Mucosa of descending colon (tissue), 3 donors: ENCODE results near the gene ESPL1. TPM values are rescaled to one million over a fixed set of nuclear protein-coding genes. Genes with fewer than 3 reads are reported as not detected.

Source experiments
- ATAC-seq: fragments of 200-7000 bp; cut with Tn5 transposase; one replicate; pipeline ENCODE4 v1.9.1; 2020; ENCODE audit warnings: mild to moderate bottlenecking, moderate library complexity
- DNase-seq, 3 donors: peaks; one replicate each; pipeline ENCODE4 v3.0.0-alpha.2; 2020
- H3K36me3 ChIP-seq: fragments of 200-600 bp; one replicate; pipeline ENCODE4 v1.8.0; 2021; ENCODE audit warnings: low read depth, mild to moderate bottlenecking
- H3K4me1 ChIP-seq: fragments of 200-600 bp; one replicate; pipeline ENCODE4 v1.8.0; 2021; ENCODE audit warnings: low read depth, mild to moderate bottlenecking
- H3K4me3 ChIP-seq: fragments of 200-600 bp; one replicate; pipeline ENCODE4 v1.8.0; 2021; ENCODE audit warnings: mild to moderate bottlenecking
- H3K9me3 ChIP-seq: fragments of 200-600 bp; one replicate; pipeline ENCODE4 v1.8.0; 2021; ENCODE audit warnings: mild to moderate bottlenecking
- CTCF ChIP-seq: fragments of 200-600 bp; IDR thresholded peaks from one replicate; pipeline ENCODE4 v1.8.0; 2022; ENCODE audit warnings: antibody characterized with exemption, mild to moderate bottlenecking
- intact Hi-C, 2 donors: fragments of 100-400 bp; cut with DNase I in 1 of 2; cut with micrococcal nuclease in 1 of 2; formaldehyde crosslinking; loops; one replicate each; pipeline versions ENCODE4 v1.11.0 to v1.11.1; 2022; cut with DNase I, micrococcal nuclease
- total RNA-seq, 3 donors: library from RNA; stranded (reverse); fragmentation: NEBNext Ultra II Directional in 2 of 3; extraction: Animal tissue kit (Norgen Biotek cat#: 25700) in 2 of 3; gene quantifications; one replicate each; pipeline versions ENCODE4 v1.2.1 to v1.2.4, GENCODE V29; 2021 to 2023
- donor health status: DM: no; HTN: no; CAD: no; lungs with moderate emphysema.
- donor health status: DM: no; HTN: no; CAD: no.
- donor health status: DM: no; HTN: yes; CAD: no.

Gene ESPL1
- total RNA-seq, 3 donors from 2014 or later = 4.5 to 13.1 (median 5.8) TPM

DNA sequence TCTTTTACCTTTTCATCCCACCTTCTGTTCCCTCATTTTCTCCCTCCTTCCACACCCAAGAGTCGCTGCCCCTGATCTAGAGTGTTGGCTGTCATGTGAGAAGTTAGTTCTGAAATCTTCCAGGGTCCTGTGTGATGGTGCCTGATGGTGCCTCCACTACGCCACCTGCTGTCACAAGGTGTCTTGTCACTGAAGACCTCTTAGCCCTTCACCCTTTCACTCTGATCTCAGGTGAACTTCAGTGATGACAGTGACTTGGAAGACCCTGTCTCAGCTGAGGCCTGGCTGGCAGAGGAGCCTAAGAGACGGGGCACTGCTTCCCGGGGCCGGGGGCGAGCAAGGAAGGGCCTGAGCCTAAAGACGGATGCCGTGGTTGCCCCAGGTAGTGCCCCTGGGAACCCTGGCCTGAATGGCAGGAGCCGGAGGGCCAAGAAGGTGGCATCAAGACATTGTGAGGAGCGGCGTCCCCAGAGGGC is 19.7 kb downstream of the ESPL1 start:
- no peak overlapping the region for H3K4me3 ChIP-seq
- no peaks in the 10 kb centered on the region for H3K36me3 ChIP-seq
- intact Hi-C loops = loop anchor here in 1 of 2 donors (5.0 kb wide), 1 partner anchor 75 kb away; no protein-coding TSS in a partner anchor
- no peaks in the 10 kb centered on the region for H3K9me3 ChIP-seq
- ATAC-seq (peak; percentile 85), DNase-seq (peak; percentile 69 to 93 (median 71))
- TF ChIP-seq CTCF = peak; percentile 54
- H3K4me1 ChIP-seq = no peaks in the 10 kb centered on the region

- H3K36me3 ChIP-seq = no peaks in the 10 kb centered on the region
- TF ChIP-seq CTCF = no peak
- DNase-seq (no peak), ATAC-seq (no peak)
- no peaks in the 10 kb centered on the region for H3K9me3 ChIP-seq
- H3K4me1 ChIP-seq = no peaks in the 10 kb centered on the region
- intact Hi-C loops = loop anchor here in 1 of 2 donors (5.0 kb wide), 1 partner anchor 76 kb away; no protein-coding TSS in a partner anchor
- H3K4me3 ChIP-seq = no peak overlapping the region
Measured at GRCh38 chr12:53288322-53288721, 20.2 kb downstream of the ESPL1 start.

- ATAC-seq = no peak
- H3K36me3 ChIP-seq = no peaks in the 10 kb centered on the region
Measured at GRCh38 chr12:53289891-53290290, 21.8 kb downstream of the ESPL1 start.

GRCh38 chr12:53290661-53291060 is 22.6 kb downstream of the ESPL1 start:
- intact Hi-C loops = no loop called here

More at GRCh38 chr12:53289891-53290290, 21.8 kb downstream of the ESPL1 start:
- TF ChIP-seq CTCF = no peak
- H3K9me3 ChIP-seq = no peaks in the 10 kb centered on the region
- intact Hi-C loops = loop anchor here in 1 of 2 donors (5.0 kb wide), 1 partner anchor 78 kb away; no protein-coding TSS in a partner anchor
- DNase-seq = no peak
- H3K4me1 ChIP-seq = no peaks in the 10 kb centered on the region
- no peak overlapping the region for H3K4me3 ChIP-seq

DNA sequence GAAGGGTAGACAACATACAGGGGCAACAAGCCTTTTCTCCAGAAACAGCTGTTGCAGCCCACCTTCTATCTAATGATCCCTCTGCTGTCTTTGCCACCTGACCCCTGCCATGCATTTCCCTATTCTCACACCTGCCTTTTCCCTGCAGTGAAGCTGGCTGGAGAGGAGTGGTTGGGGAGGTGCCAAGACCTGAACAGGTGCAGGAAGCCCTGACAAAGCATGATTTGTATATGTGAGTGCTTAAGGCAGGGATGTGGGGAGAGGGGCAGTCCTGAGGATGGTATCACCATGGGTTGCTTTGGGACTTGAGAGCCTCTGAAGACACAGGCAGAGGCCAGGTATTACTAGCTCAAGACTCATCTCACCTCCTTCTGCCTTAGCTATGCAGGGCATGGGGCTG is 24.3 kb downstream of the ESPL1 start:
- Histone ChIP-seq H3K4me1 (peaks cover 7% of the 10 kb centered on the region), H3K4me3 (no peak overlapping the region), H3K36me3 (no peaks in the 10 kb centered on the region), H3K9me3 (no peaks in the 10 kb centered on the region)
- intact Hi-C loops = no loop called here
- TF ChIP-seq CTCF = no peak
- peak; percentile 3 for ATAC-seq
- DNase-seq = peak in 1 of 3 donors; percentile 25

More at GRCh38 chr12:53290661-53291060, 22.6 kb downstream of the ESPL1 start:
- Histone ChIP-seq H3K4me1 (no peaks in the 10 kb centered on the region), H3K36me3 (no peaks in the 10 kb centered on the region), H3K9me3 (no peaks in the 10 kb centered on the region), H3K4me3 (no peak overlapping the region)
- no peak for TF ChIP-seq CTCF
- DNase-seq = no peak
- ATAC-seq = no peak
